ENCODE measurements around the gene DDAH1.

DDAH1 gene

GRCh38 chr1:85502171-85502570 lies 37.2 kb upstream of the DDAH1 start:
- no peaks in the 10 kb centered on the region for H3K4me1 ChIP-seq (ENCODE audit: insufficient read depth, low read length)
- H3K27ac ChIP-seq (ENCODE audit: low read length) = no peak overlapping the region
- ATAC-seq (ENCODE audit: insufficient read depth, low read depth) (no peak), DNase-seq (no peak)
- no peak overlapping the region for H3K9ac ChIP-seq (ENCODE audit: low read depth, low read length)
- H4K20me1 ChIP-seq (ENCODE audit: insufficient read depth, low read length) = no peaks in the 10 kb centered on the region
- no peak overlapping the region for H2AFZ ChIP-seq (ENCODE audit: low read depth, low read length)
- H3K79me2 ChIP-seq (ENCODE audit: insufficient read depth, low read length) = no peaks in the 10 kb centered on the region
- H3K27me3 ChIP-seq (ENCODE audit: insufficient read depth, low read length, poor library complexity) = no peaks in the 10 kb centered on the region
- no peak overlapping the region for H3K4me3 ChIP-seq (ENCODE audit: low read depth in 1 of 2, low read length in 2 of 2)
- no peak overlapping the region for H3K4me2 ChIP-seq (ENCODE audit: insufficient read depth, low read length)
- TF ChIP-seq EZH2 (IDR thresholded peaks at IDR 0.05; ENCODE audit: borderline replicate concordance, low read depth, low read length, severe bottlenecking) = no peak
- no peak for TF ChIP-seq CTCF (IDR thresholded peaks at IDR 0.05; ENCODE audit: borderline replicate concordance, extremely low read depth, low read length, poor library complexity, severe bottlenecking)
- no peaks in the 10 kb centered on the region for H3K9me3 ChIP-seq (ENCODE audit: insufficient read depth, low read length, severe bottlenecking)
- no peaks in the 10 kb centered on the region for H3K36me3 ChIP-seq (ENCODE audit: insufficient read depth, low read length)

- no peaks in the 10 kb centered on the region for H3K36me3 ChIP-seq (ENCODE audit: insufficient read depth, low read length)
- no peak for TF ChIP-seq EZH2 (IDR thresholded peaks at IDR 0.05; ENCODE audit: borderline replicate concordance, low read depth, low read length, severe bottlenecking)
- no peak for TF ChIP-seq CTCF (IDR thresholded peaks at IDR 0.05; ENCODE audit: borderline replicate concordance, extremely low read depth, low read length, poor library complexity, severe bottlenecking)
- DNase-seq (no peak), ATAC-seq (ENCODE audit: insufficient read depth, low read depth) (no peak)
- no peaks in the 10 kb centered on the region for H3K79me2 ChIP-seq (ENCODE audit: insufficient read depth, low read length)
- H3K4me1 ChIP-seq (ENCODE audit: insufficient read depth, low read length) = no peaks in the 10 kb centered on the region
- H3K27ac ChIP-seq (ENCODE audit: low read length) = no peak overlapping the region
- H3K9me3 ChIP-seq (ENCODE audit: insufficient read depth, low read length, severe bottlenecking) = no peaks in the 10 kb centered on the region
- no peak overlapping the region for H3K9ac ChIP-seq (ENCODE audit: low read depth, low read length)
- H3K4me2 ChIP-seq (ENCODE audit: insufficient read depth, low read length) = no peak overlapping the region
- H2AFZ ChIP-seq (ENCODE audit: low read depth, low read length) = no peak overlapping the region
- no peak overlapping the region for H3K4me3 ChIP-seq (ENCODE audit: low read depth in 1 of 2, low read length in 2 of 2)
- H3K27me3 ChIP-seq (ENCODE audit: insufficient read depth, low read length, poor library complexity) = no peaks in the 10 kb centered on the region
- no peaks in the 10 kb centered on the region for H4K20me1 ChIP-seq (ENCODE audit: insufficient read depth, low read length)
These were observed 36.5 kb upstream of the DDAH1 start for GRCh38 chr1:85501355-85501898.

- Histone ChIP-seq H3K4me1 (ENCODE audit: insufficient read depth, low read length) (no peaks in the 10 kb centered on the region), H3K4me2 (ENCODE audit: insufficient read depth, low read length) (no peak overlapping the region), H3K9me3 (ENCODE audit: insufficient read depth, low read length, severe bottlenecking) (no peaks in the 10 kb centered on the region), H3K79me2 (ENCODE audit: insufficient read depth, low read length) (no peaks in the 10 kb centered on the region), H3K9ac (ENCODE audit: low read depth, low read length) (no peak overlapping the region), H3K27ac (ENCODE audit: low read length) (no peak overlapping the region), H3K27me3 (ENCODE audit: insufficient read depth, low read length, poor library complexity) (no peaks in the 10 kb centered on the region), H4K20me1 (ENCODE audit: insufficient read depth, low read length) (no peaks in the 10 kb centered on the region), H3K36me3 (ENCODE audit: insufficient read depth, low read length) (no peaks in the 10 kb centered on the region), H2AFZ (ENCODE audit: low read depth, low read length) (no peak overlapping the region), H3K4me3 (ENCODE audit: low read depth in 1 of 2, low read length in 2 of 2) (no peak overlapping the region)
- ATAC-seq (ENCODE audit: insufficient read depth, low read depth) = no peak
- no peak for TF ChIP-seq EZH2 (IDR thresholded peaks at IDR 0.05; ENCODE audit: borderline replicate concordance, low read depth, low read length, severe bottlenecking)
- no peak for TF ChIP-seq CTCF (IDR thresholded peaks at IDR 0.05; ENCODE audit: borderline replicate concordance, extremely low read depth, low read length, poor library complexity, severe bottlenecking)
- DNase-seq = no peak
These were observed 32.1 kb upstream of the DDAH1 start for GRCh38 chr1:85496941-85497582.
